Epithelial cell of proximal tubule (primary cell): ENCODE measurements around the gene HNRNPK. TPM values are rescaled to one million over a fixed set of nuclear protein-coding genes. Genes with fewer than 3 reads are reported as not detected.

ENCODE experiments used
- DNase-seq: peaks from one replicate; pipeline ENCODE4 v3.0.0-alpha.2; 2011; ENCODE audit warnings: low read depth
- H3K4me3 ChIP-seq: 2 replicates; pipeline ENCODE4 v1.5.1; 2011; ENCODE audit warnings: low read depth, mild to moderate bottlenecking, low read length
- total RNA-seq: library from RNA; depleted of rRNA; stranded (reverse); fragments of >200 nt; gene quantifications from 2 replicates; pipeline ENCODE4 v1.2.3, GENCODE V29; 2015
- TF ChIP-seq, protein P1 (sequence below): conservative IDR thresholded peaks from 2 replicates; pipeline ENCODE4 v1.5.1; 2012; ENCODE audit warnings: low read depth, mild to moderate bottlenecking, low read length

The HNRNPK gene
- total RNA-seq, 1 donor from 2014 or later: 569 TPM

DNA sequence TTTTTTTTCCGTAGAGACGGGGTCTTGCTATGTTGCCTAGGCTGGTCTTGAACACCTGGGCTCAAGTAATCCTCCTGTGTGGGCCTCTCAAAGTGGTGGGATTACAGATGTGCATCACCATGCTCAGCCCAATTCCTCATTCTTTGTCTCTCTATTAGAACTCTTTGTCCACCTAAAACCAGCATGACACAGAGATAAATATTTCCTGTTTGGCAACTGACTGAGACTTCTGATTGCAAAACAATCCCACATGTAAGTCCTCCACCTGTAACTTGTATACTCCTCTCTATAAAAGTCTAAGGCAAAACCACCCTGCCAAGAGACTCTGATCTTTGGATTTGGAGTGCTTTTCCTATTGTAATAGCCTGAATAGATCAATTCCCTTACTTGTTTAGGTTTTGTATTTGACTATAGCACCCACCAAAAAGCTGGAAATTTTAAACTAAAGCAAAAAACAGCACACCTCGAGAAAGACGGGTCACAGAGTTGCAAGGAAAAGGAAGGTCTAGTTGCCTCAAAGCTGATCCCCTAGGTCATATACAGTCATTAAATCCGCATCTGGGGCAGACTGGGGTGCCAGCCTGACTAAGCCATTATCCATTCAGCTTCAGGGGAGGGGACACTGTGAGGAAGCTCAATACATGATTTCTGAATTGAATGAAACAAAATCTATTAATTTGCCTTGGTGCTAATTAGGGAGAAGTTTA is 45.3 kb downstream of the HNRNPK start:
- no peak for DNase-seq
- H3K4me3 ChIP-seq: no peak overlapping the region
- TF ChIP-seq, protein P1, sequence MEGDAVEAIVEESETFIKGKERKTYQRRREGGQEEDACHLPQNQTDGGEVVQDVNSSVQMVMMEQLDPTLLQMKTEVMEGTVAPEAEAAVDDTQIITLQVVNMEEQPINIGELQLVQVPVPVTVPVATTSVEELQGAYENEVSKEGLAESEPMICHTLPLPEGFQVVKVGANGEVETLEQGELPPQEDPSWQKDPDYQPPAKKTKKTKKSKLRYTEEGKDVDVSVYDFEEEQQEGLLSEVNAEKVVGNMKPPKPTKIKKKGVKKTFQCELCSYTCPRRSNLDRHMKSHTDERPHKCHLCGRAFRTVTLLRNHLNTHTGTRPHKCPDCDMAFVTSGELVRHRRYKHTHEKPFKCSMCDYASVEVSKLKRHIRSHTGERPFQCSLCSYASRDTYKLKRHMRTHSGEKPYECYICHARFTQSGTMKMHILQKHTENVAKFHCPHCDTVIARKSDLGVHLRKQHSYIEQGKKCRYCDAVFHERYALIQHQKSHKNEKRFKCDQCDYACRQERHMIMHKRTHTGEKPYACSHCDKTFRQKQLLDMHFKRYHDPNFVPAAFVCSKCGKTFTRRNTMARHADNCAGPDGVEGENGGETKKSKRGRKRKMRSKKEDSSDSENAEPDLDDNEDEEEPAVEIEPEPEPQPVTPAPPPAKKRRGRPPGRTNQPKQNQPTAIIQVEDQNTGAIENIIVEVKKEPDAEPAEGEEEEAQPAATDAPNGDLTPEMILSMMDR: no peak

DNA sequence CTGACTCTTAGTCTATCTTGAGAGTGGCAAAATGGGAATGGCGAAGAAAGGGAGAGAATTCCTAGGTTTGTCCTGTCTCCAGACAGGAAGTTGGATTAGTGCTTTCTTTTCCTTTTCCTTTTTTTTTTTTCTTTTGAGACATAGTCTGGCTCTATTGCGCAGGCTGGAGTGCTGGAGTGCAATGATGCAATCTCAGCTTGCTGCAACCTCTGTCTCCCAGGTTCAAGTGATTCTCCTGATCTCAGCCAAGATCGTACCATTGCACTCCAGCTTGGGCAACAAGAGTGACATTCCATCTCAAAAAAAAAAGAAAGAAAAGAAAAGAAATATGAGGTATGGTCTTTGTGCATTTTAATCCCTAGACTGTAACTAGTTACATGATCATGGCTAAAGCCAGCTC is 46.2 kb downstream of the HNRNPK start:
- TF ChIP-seq, protein P1: no peak
- no peak for DNase-seq
- no peak overlapping the region for H3K4me3 ChIP-seq

DNA sequence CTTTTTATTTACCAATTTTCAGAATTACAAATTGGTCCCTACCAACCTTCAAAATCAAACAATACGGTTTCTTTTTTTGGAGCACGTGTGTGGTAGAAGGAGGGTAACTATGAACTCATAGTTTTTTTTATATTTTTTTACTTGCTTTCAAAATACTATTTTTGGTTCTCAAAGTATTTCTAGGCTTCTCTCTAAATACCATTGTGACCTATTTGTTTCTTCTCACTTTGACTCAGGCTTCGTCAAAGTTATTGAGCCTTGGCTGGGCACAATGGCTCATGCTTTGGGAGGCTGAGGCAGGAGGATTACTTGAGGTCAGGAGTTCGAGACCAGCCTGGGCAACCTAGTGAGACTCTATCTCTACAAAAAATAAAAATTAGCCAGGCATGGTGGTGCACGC is 47.2 kb downstream of the HNRNPK start:
- no peak overlapping the region for H3K4me3 ChIP-seq
- no peak for DNase-seq
- TF ChIP-seq, protein P1: no peak

DNA sequence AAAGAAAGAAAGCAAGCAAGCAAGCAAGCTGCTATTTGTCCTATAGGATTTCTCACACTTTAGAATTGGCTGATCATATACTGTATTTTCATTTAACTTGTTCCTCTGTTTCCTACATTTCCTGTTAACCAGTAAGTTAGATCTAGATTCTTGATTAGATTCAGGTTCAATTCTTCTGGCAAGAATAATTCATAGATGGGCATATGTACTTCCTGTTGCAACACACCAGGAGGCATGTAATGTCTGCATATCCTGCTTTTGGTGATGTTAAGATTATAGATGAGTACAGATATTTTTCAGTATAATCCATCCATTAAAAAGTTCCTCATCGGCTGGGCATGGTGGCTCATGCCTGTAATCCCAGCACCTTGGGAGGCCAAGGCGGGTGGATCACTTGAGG is 48.0 kb downstream of the HNRNPK start:
- TF ChIP-seq, protein P1: no peak
- no peak for DNase-seq
- H3K4me3 ChIP-seq: no peak overlapping the region

DNA sequence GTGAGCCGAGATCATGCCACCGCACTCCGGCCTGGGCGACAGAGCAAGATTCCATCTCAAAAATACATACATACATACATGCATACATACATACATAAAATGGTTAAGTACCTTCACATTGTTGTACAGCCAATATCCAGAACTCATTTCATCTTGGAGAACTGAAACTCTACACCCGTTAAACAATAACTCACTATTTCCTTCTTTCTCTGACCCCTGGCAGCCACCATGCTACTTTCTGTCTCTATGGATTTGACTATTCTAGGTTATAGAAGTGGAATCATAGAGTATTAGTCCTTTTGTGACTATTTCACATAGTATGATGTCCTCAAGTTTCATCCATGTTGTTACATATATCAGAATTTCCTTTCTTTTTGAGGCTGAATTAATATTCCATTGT is 49.1 kb downstream of the HNRNPK start:
- TF ChIP-seq, protein P1: no peak
- H3K4me3 ChIP-seq: no peak overlapping the region
- no peak for DNase-seq

DNA sequence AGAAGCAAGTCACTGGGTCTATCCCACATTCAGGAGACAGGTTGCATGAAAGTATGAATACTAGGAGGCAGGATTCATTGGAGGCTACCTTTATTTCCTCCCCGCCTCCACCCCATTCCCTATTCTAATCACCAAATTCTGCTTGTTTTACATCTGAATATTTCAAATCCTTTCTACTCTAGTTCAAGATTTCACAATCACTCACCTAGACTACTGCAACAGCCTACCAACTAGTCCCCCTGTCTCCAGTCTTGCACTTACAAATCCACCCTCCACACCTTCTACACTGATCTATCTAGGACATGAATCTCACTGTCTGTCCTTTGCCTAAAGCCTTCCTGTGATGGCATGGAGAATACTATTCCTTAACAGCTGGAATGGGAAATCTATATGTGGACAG is 52.4 kb downstream of the HNRNPK start:
- no peak overlapping the region for H3K4me3 ChIP-seq
- DNase-seq: no peak
- TF ChIP-seq, protein P1: no peak
